Kidney epithelial cell (primary cell): Measurements from ENCODE around the gene GALNS. TPM values are rescaled to one million over a fixed set of nuclear protein-coding genes. Genes with fewer than 3 reads are reported as not detected.
"Not testable (repeated sequence)": the region's sequence is repeated elsewhere in the genome, so short reads cannot be mapped to it uniquely, and the experiment has no call there.

ENCODE experiments used
- DNase-seq: peaks from one replicate; pipeline ENCODE4 v3.0.0-alpha.2; 2010; ENCODE audit warnings: low read depth
- H3K27me3 ChIP-seq: 2 replicates; pipeline ENCODE4 v1.6.0; 2011; ENCODE audit warnings: low read length; ENCODE audit not compliant: control insufficient read depth, insufficient read depth
- H3K36me3 ChIP-seq: 2 replicates; pipeline ENCODE4 v1.5.1; 2011; ENCODE audit warnings: low read length; ENCODE audit not compliant: control insufficient read depth, insufficient read depth
- H3K4me3 ChIP-seq: 2 replicates; pipeline ENCODE4 v1.5.1; 2011; ENCODE audit warnings: low read depth, mild to moderate bottlenecking, control low read depth, low read length
- CTCF ChIP-seq: IDR thresholded peaks from 2 replicates; pipeline ENCODE4 v1.5.1; 2011; ENCODE audit warnings: mild to moderate bottlenecking, moderate library complexity, low read length, control low read depth, inconsistent platforms; ENCODE audit not compliant: insufficient read depth, poor library complexity, severe bottlenecking
- total RNA-seq: library from RNA; depleted of rRNA; stranded (reverse); fragments of >200 nt; gene quantifications from 2 replicates; pipeline ENCODE4 v1.2.3, GENCODE V29; 2015

GALNS gene
- total RNA-seq, 1 donor from 2014 or later = 23.6 TPM

GRCh38 chr16:88789594-88789993, 67.2 kb downstream of the GALNS start:
- Histone ChIP-seq H3K36me3 (no peaks in the 10 kb centered on the region), H3K27me3 (peaks cover 7% of the 10 kb centered on the region), H3K4me3 (no peak overlapping the region)
- DNase-seq = no peak
- no peak for TF ChIP-seq CTCF

GRCh38 chr16:88788749-88789148, 68.0 kb downstream of the GALNS start:
- not testable (repeated sequence) for DNase-seq, H3K27me3 ChIP-seq, H3K4me3 ChIP-seq, H3K36me3 ChIP-seq

- DNase-seq = no peak
- no peak for TF ChIP-seq CTCF
- Histone ChIP-seq H3K36me3 (no peaks in the 10 kb centered on the region), H3K27me3 (no peaks in the 10 kb centered on the region), H3K4me3 (no peak overlapping the region)
These were observed 69.0 kb downstream of the GALNS start for GRCh38 chr16:88787579-88788314.

GRCh38 chr16:88785106-88785924, 71.4 kb downstream of the GALNS start, which contains the start of gene PIEZO1:
PIEZO1 (minus strand) TSS chr16:88785220; CDS start chr16:88784964, 256 bp downstream.
- TF ChIP-seq CTCF = peak; percentile 65
- no peaks in the 10 kb centered on the region for H3K27me3 ChIP-seq
- DNase-seq = no peak
- peak within 1 kb of the TSS; percentile 55 for H3K4me3 ChIP-seq
- H3K36me3 ChIP-seq = no peaks in the 10 kb centered on the region

GRCh38 chr16:88784856-88785105, 72.0 kb downstream of the GALNS start:
- Histone ChIP-seq H3K36me3 (no peaks in the 10 kb centered on the region), H3K27me3 (no peaks in the 10 kb centered on the region), H3K4me3 (peak overlapping the region; percentile 55)
- DNase-seq = no peak
- no peak for TF ChIP-seq CTCF

GRCh38 chr16:88784074-88784855, 72.5 kb downstream of the GALNS start:
- no peaks in the 10 kb centered on the region for H3K36me3 ChIP-seq
- no peak for DNase-seq
- no peaks in the 10 kb centered on the region for H3K27me3 ChIP-seq
- TF ChIP-seq CTCF = peak; percentile 56
- peak overlapping the region; percentile 55 for H3K4me3 ChIP-seq
